AG09309 (cell line): ENCODE results near the gene AFAP1L2.

Source experiments
- DNase-seq: peaks from one replicate; pipeline ENCODE4 v3.0.0-alpha.2; 2010; ENCODE audit warnings: low read depth
- H3K4me3 ChIP-seq: 2 replicates; pipeline ENCODE4 v1.5.1; 2011; ENCODE audit warnings: mild to moderate bottlenecking, low read depth, low read length, moderate library complexity; ENCODE audit not compliant: control insufficient read depth
- CTCF ChIP-seq: IDR thresholded peaks from 2 replicates; pipeline ENCODE4 v1.5.1; 2011; ENCODE audit warnings: mild to moderate bottlenecking, low read depth, low read length, inconsistent platforms; ENCODE audit not compliant: insufficient read depth, control insufficient read depth; ENCODE audit errors: missing control alignments

AFAP1L2 gene

GRCh38 chr10:114329634-114330365 lies 74.5 kb downstream of the AFAP1L2 start:
- no peak for DNase-seq
- no peak overlapping the region for H3K4me3 ChIP-seq
- TF ChIP-seq CTCF, result no peak

DNA sequence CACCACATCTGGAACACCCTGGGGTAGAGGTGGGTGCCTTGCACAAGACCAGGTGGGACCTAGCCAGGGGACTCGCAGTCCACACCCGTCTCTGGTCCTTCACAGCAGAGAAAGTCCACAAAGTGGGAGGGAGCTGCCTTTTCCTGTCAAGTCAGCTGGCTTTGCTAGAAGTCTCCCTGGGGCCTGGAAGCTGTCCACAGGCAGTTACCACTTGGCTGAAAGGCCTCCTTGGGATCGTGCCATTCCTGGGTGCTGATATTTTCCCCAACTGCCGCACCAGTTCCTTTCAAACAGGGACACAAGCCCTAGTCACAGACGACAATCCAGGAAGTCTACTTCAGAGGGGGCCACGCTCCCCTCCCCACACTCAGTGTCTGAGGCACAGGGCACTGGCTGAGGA lies 75.4 kb downstream of the AFAP1L2 start:
- H3K4me3 ChIP-seq, result no peak overlapping the region
- TF ChIP-seq CTCF, result no peak
- no peak for DNase-seq

GRCh38 chr10:114328441-114328812 lies 75.9 kb downstream of the AFAP1L2 start:
- TF ChIP-seq CTCF, result no peak
- no peak overlapping the region for H3K4me3 ChIP-seq
- DNase-seq, result no peak

DNA sequence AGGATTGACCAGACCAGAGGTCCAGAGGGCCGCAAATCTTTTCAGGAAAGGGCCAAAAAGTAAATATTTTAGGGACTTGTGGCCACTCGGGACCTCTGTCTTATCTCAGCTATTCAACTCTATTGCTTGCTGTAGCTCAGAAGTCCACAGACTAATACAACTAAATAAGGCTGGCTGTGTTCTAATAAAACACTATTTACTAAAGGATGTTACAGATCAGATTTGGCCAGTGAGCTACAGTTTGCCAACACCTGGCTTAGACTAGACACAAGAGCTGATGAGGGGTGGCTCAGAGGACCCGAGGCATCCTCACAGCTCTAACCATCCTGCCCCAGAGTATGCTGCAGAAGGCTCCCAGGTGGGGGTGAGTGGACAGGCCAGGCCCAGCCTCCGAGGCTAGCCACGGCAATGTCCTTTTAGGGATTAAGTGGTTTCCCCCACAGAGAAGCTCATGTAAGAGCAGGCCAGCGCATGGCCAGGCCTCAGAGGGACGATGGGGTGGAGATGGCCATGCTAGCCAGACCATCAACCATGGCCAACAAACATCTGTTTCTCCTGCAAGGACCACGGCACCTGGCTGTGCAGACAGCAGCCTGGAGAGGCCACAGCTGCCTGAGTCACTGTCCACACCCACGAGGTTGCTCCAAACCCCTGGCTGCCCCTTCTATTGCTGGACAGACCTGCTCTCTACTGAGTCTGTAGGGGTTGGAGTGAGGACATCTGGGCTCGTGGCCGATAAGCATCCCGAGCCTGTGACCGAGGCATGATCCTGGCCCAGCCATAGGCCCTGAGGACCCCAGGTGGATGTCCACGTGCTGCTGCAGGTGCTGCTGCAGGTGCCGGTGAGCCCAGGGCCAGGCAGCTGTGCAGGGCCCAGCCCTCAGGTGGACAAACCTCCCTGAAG lies 76.5 kb downstream of the AFAP1L2 start:
- no peak for TF ChIP-seq CTCF
- H3K4me3 ChIP-seq, result no peak overlapping the region
- no peak for DNase-seq

DNA sequence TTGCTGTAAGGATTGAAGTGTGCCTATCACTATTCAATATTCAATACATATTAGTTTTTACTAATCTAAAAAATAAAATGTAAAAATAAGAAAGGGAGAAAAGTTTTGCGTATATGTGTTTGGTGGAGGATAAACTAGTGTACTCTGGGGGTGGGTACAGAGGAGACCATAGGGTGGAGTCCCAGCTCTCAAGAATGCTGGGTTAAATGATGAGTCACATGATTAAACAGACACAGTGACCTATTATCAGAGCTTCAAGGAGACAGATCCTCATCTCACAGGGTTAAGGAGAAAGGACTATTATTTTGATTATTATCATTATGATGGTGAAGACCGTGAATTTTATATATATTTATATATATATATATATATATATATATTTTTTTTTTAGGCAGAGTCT lies 77.5 kb downstream of the AFAP1L2 start:
- no peak for DNase-seq
- TF ChIP-seq CTCF, result no peak
- no peak overlapping the region for H3K4me3 ChIP-seq

- no peak for DNase-seq
- no peak for TF ChIP-seq CTCF
- no peak overlapping the region for H3K4me3 ChIP-seq
Measured at GRCh38 chr10:114323023-114323422, 81.3 kb downstream of the AFAP1L2 start.
